Measurements from ENCODE around the gene RABEP1.

RABEP1 gene

GRCh38 chr17:5282642-5283217 lies 646 bp downstream of the RABEP1 start:
- DNase-seq = no peak

GRCh38 chr17:5283571-5284315 lies 1.7 kb downstream of the RABEP1 start:
- no peak for DNase-seq

GRCh38 chr17:5284681-5285080 lies 2.6 kb downstream of the RABEP1 start:
- DNase-seq = no peak

- DNase-seq = no peak
Observed at GRCh38 chr17:5286846-5287245, 4.8 kb downstream of the RABEP1 start.

- DNase-seq = no peak
Observed at GRCh38 chr17:5291683-5292350, 9.7 kb downstream of the RABEP1 start.

- no peak for DNase-seq
Observed at GRCh38 chr17:5297245-5297644, 15.2 kb downstream of the RABEP1 start.

GRCh38 chr17:5299383-5299782 lies 17.3 kb downstream of the RABEP1 start:
- DNase-seq = no peak

- DNase-seq = no peak
Observed at GRCh38 chr17:5304636-5305035, 22.6 kb downstream of the RABEP1 start.

GRCh38 chr17:5309851-5310250 lies 27.8 kb downstream of the RABEP1 start:
- DNase-seq = no peak

- DNase-seq = no peak
Observed at GRCh38 chr17:5325851-5326250, 43.8 kb downstream of the RABEP1 start.

GRCh38 chr17:5329784-5330557 lies 47.9 kb downstream of the RABEP1 start:
- no peak for DNase-seq

- no peak for DNase-seq
Observed at GRCh38 chr17:5330981-5331380, 48.9 kb downstream of the RABEP1 start.

- no peak for DNase-seq
Observed at GRCh38 chr17:5331506-5331905, 49.4 kb downstream of the RABEP1 start.

GRCh38 chr17:5344914-5345313 lies 62.8 kb downstream of the RABEP1 start:
- DNase-seq = no peak

GRCh38 chr17:5352681-5353289 lies 70.7 kb downstream of the RABEP1 start:
- DNase-seq = no peak

- no peak for DNase-seq
Observed at GRCh38 chr17:5354310-5354709, 72.2 kb downstream of the RABEP1 start.

- DNase-seq = no peak
Observed at GRCh38 chr17:5354886-5355415, 72.9 kb downstream of the RABEP1 start.

GRCh38 chr17:5355421-5356129 lies 73.5 kb downstream of the RABEP1 start:
- no peak for DNase-seq

- no peak for DNase-seq
Observed at GRCh38 chr17:5361426-5361825, 79.3 kb downstream of the RABEP1 start.

- no peak for DNase-seq
Observed at GRCh38 chr17:5362162-5362811, 80.2 kb downstream of the RABEP1 start.

- no peak for DNase-seq
Observed at GRCh38 chr17:5364156-5364555, 82.1 kb downstream of the RABEP1 start.

GRCh38 chr17:5364696-5365095 lies 82.6 kb downstream of the RABEP1 start:
- no peak for DNase-seq
